Stimulated activated naive CD8-positive, alpha-beta T cell treated with anti-CD3 and anti-CD28 coated beads, Interleukin-15, amount 100 ng/mL, for 72 hours (primary cell): Measurements from ENCODE around the gene CNTLN.
"Not testable (repeated sequence)": the region's sequence is repeated elsewhere in the genome, so short reads cannot be mapped to it uniquely, and the experiment has no call there.

Experiments
- ATAC-seq: fragments of 150-1000 bp; cut with Tn5 transposase; 2 replicates; pipeline ENCODE4 v1.10.0; 2021; ENCODE audit warnings: mild to moderate bottlenecking, moderate library complexity
- DNase-seq, 2 donors: peaks; one replicate each; pipeline ENCODE4 v3.0.0; 2021 to 2022
- H3K27ac Mint-ChIP-seq, 2 donors: one replicate each; pipeline ENCODE4 v1.8.0; 2022; ENCODE audit warnings: mild to moderate bottlenecking in 2 of 2, mixed read lengths in 2 of 2, moderate library complexity in 2 of 2
- H3K27me3 Mint-ChIP-seq: one replicate; pipeline ENCODE4 v1.8.0; 2022; ENCODE audit warnings: mixed read lengths
- H3K4me1 Mint-ChIP-seq: one replicate; pipeline ENCODE4 v1.8.0; 2022; ENCODE audit warnings: mild to moderate bottlenecking, mixed read lengths
- H3K4me3 Mint-ChIP-seq, 2 donors: one replicate each; pipeline ENCODE4 v1.8.0; 2022; ENCODE audit warnings: mild to moderate bottlenecking in 2 of 2, mixed read lengths in 2 of 2, moderate library complexity in 1 of 2
- H3K9me3 Mint-ChIP-seq, 2 donors: one replicate each; pipeline ENCODE4 v1.8.0; 2022; ENCODE audit warnings: mixed read lengths in 2 of 2

CNTLN gene

GRCh38 chr9:17401858-17402257 is 267.0 kb downstream of the CNTLN start:
- H3K27ac Mint-ChIP-seq = peak overlapping the region in 1 of 2 donors; percentile 2
- DNase-seq (no peak), ATAC-seq (no peak)
- no peak overlapping the region for H3K4me3 Mint-ChIP-seq
- H3K4me1 Mint-ChIP-seq = no peaks in the 10 kb centered on the region
- no peaks in the 10 kb centered on the region for H3K27me3 Mint-ChIP-seq
- H3K9me3 Mint-ChIP-seq = peaks cover 0 to 8% of the 10 kb centered on the region in 2 donors

- DNase-seq = no peak
- no peak overlapping the region for H3K4me3 Mint-ChIP-seq
- H3K27ac Mint-ChIP-seq = no peak overlapping the region
These were observed 267.5 kb downstream of the CNTLN start for GRCh38 chr9:17402309-17402708.

GRCh38 chr9:17403539-17403938 is 268.7 kb downstream of the CNTLN start:
- ATAC-seq = no peak
- Mint-ChIP-seq H3K4me3 (no peak overlapping the region), H3K9me3 (peaks cover 0 to 8% of the 10 kb centered on the region in 2 donors), H3K27me3 (no peaks in the 10 kb centered on the region), H3K27ac (no peak overlapping the region), H3K4me1 (no peaks in the 10 kb centered on the region)
- no peak for DNase-seq

More at GRCh38 chr9:17402309-17402708, 267.5 kb downstream of the CNTLN start:
- H3K9me3 Mint-ChIP-seq = peaks cover 0 to 8% of the 10 kb centered on the region in 2 donors
- H3K4me1 Mint-ChIP-seq = no peaks in the 10 kb centered on the region
- ATAC-seq = no peak
- H3K27me3 Mint-ChIP-seq = no peaks in the 10 kb centered on the region

- Mint-ChIP-seq H3K4me1 (no peaks in the 10 kb centered on the region), H3K4me3 (no peak overlapping the region), H3K27me3 (no peaks in the 10 kb centered on the region), H3K27ac (no peak overlapping the region), H3K9me3 (no peaks in the 10 kb centered on the region)
- no peak for DNase-seq
- no peak for ATAC-seq
These were observed 280.1 kb downstream of the CNTLN start for GRCh38 chr9:17414986-17415385.

- DNase-seq (no peak), ATAC-seq (no peak)
- Mint-ChIP-seq H3K9me3 (no peaks in the 10 kb centered on the region), H3K4me1 (no peaks in the 10 kb centered on the region), H3K27ac (no peak overlapping the region), H3K27me3 (no peaks in the 10 kb centered on the region), H3K4me3 (no peak overlapping the region)
These were observed 288.3 kb downstream of the CNTLN start for GRCh38 chr9:17422994-17423680.

GRCh38 chr9:17423681-17424011 is 288.8 kb downstream of the CNTLN start:
- no peaks in the 10 kb centered on the region for H3K4me1 Mint-ChIP-seq
- H3K9me3 Mint-ChIP-seq = no peaks in the 10 kb centered on the region
- no peaks in the 10 kb centered on the region for H3K27me3 Mint-ChIP-seq
- DNase-seq (no peak), ATAC-seq (no peak)
- H3K27ac Mint-ChIP-seq = no peak overlapping the region
- no peak overlapping the region for H3K4me3 Mint-ChIP-seq

GRCh38 chr9:17425384-17425783 is 290.5 kb downstream of the CNTLN start:
- DNase-seq (no peak), ATAC-seq (no peak)
- Mint-ChIP-seq H3K9me3 (no peaks in the 10 kb centered on the region), H3K27me3 (no peaks in the 10 kb centered on the region), H3K4me3 (no peak overlapping the region), H3K27ac (no peak overlapping the region), H3K4me1 (no peaks in the 10 kb centered on the region)

- peaks cover 0 to 12% of the 10 kb centered on the region in 2 donors for H3K9me3 Mint-ChIP-seq
- H3K4me3 Mint-ChIP-seq = no peak overlapping the region
- no peak overlapping the region for H3K27ac Mint-ChIP-seq
- no peaks in the 10 kb centered on the region for H3K27me3 Mint-ChIP-seq
- no peak for DNase-seq
- ATAC-seq = no peak
- no peaks in the 10 kb centered on the region for H3K4me1 Mint-ChIP-seq
These were observed 298.7 kb downstream of the CNTLN start for GRCh38 chr9:17433526-17433925.

GRCh38 chr9:17436854-17437253 is 302.0 kb downstream of the CNTLN start:
- Mint-ChIP-seq H3K9me3 (peaks cover 0 to 17% of the 10 kb centered on the region in 2 donors), H3K27ac (no peak overlapping the region), H3K4me3 (no peak overlapping the region), H3K4me1 (no peaks in the 10 kb centered on the region), H3K27me3 (no peaks in the 10 kb centered on the region)
- ATAC-seq (no peak), DNase-seq (no peak)

- no peaks in the 10 kb centered on the region for H3K4me1 Mint-ChIP-seq
- no peaks in the 10 kb centered on the region for H3K27me3 Mint-ChIP-seq
- ATAC-seq (no peak), DNase-seq (no peak)
- H3K27ac Mint-ChIP-seq = no peak overlapping the region
- H3K9me3 Mint-ChIP-seq = peaks cover 0 to 17% of the 10 kb centered on the region in 2 donors
- H3K4me3 Mint-ChIP-seq = no peak overlapping the region
These were observed 303.0 kb downstream of the CNTLN start for GRCh38 chr9:17437813-17438212.

- H3K4me3 Mint-ChIP-seq, H3K9me3 Mint-ChIP-seq, H3K27me3 Mint-ChIP-seq, DNase-seq, H3K27ac Mint-ChIP-seq, H3K4me1 Mint-ChIP-seq, ATAC-seq: not testable (repeated sequence)
These were observed 310.3 kb downstream of the CNTLN start for GRCh38 chr9:17445126-17445525.

GRCh38 chr9:17453751-17454150 is 318.9 kb downstream of the CNTLN start:
- H3K4me3 Mint-ChIP-seq = no peak overlapping the region
- no peak for DNase-seq
- H3K9me3 Mint-ChIP-seq = no peaks in the 10 kb centered on the region

GRCh38 chr9:17462869-17463464 is 328.1 kb downstream of the CNTLN start:
- ATAC-seq = no peak
- Mint-ChIP-seq H3K27ac (no peak overlapping the region), H3K4me1 (no peaks in the 10 kb centered on the region), H3K27me3 (no peaks in the 10 kb centered on the region), H3K9me3 (no peaks in the 10 kb centered on the region), H3K4me3 (no peak overlapping the region)
- DNase-seq = no peak

More at GRCh38 chr9:17453751-17454150, 318.9 kb downstream of the CNTLN start:
- H3K4me1 Mint-ChIP-seq = no peaks in the 10 kb centered on the region
- H3K27ac Mint-ChIP-seq = no peak overlapping the region
- no peak for ATAC-seq
- H3K27me3 Mint-ChIP-seq = peaks cover 6% of the 10 kb centered on the region

- no peak for ATAC-seq
- no peaks in the 10 kb centered on the region for H3K4me1 Mint-ChIP-seq
- no peaks in the 10 kb centered on the region for H3K9me3 Mint-ChIP-seq
- no peak for DNase-seq
- H3K27me3 Mint-ChIP-seq = no peaks in the 10 kb centered on the region
- no peak overlapping the region for H3K27ac Mint-ChIP-seq
- H3K4me3 Mint-ChIP-seq = no peak overlapping the region
These were observed 335.4 kb downstream of the CNTLN start for GRCh38 chr9:17470036-17470813.

- no peak for ATAC-seq
- no peak overlapping the region for H3K4me3 Mint-ChIP-seq
- no peaks in the 10 kb centered on the region for H3K4me1 Mint-ChIP-seq
- H3K9me3 Mint-ChIP-seq = no peaks in the 10 kb centered on the region
- DNase-seq = no peak
- H3K27me3 Mint-ChIP-seq = no peaks in the 10 kb centered on the region
- no peak overlapping the region for H3K27ac Mint-ChIP-seq
These were observed 337.3 kb downstream of the CNTLN start for GRCh38 chr9:17472126-17472525.

GRCh38 chr9:17476401-17476800 is 341.6 kb downstream of the CNTLN start:
- Mint-ChIP-seq H3K4me1 (no peaks in the 10 kb centered on the region), H3K27ac (no peak overlapping the region), H3K4me3 (no peak overlapping the region), H3K9me3 (no peaks in the 10 kb centered on the region), H3K27me3 (no peaks in the 10 kb centered on the region)
- ATAC-seq = no peak
- no peak for DNase-seq
